GM18526 (cell line): ENCODE measurements around the gene PIK3R6.

Experiments
- POLR2A ChIP-seq: IDR thresholded peaks from 3 replicates; pipeline ENCODE4 v1.6.1; 2011; ENCODE audit not compliant: insufficient read length; ENCODE audit errors: extremely low read depth

The PIK3R6 gene

GRCh38 chr17:8851600-8851999 is 15.9 kb downstream of the PIK3R6 start:
- no peak for TF ChIP-seq POLR2A

DNA sequence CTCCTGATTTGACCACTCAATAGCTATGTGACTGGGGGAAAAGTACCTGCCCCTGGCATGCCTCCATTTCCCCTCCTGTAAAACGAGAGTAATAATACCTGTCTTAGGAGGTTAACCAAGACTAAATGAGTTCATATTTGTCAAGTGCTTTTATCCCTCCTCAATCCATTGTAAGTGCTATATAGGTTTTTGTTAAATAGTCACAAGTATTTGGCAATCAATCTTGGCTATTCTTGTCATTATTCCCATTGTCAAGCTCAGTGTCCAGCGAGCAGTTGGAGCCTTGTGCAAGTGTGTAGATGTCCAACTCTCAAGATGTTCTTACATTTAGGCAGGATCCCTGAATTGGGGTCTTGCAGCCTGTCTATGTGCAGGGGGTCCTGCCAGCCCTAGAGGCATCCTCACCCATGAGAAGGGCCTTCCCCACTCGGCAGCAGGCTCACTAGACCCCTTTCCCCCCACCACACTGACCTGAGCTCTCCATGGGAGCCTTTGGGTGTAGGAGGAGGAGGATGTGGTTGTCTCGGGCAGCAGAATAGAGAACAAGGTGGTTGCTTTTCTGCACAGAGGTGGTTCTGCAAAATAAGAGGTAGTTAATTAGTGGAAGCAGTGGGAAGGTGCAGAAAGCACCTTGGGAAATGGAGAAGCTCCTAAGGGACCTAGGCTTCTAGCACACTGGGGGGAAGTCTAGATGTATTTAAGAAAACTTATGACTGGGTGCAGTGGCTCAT is 18.0 kb downstream of the PIK3R6 start:
- TF ChIP-seq POLR2A, result no peak

- no peak for TF ChIP-seq POLR2A
Measured at GRCh38 chr17:8847891-8848290, 19.6 kb downstream of the PIK3R6 start.

DNA sequence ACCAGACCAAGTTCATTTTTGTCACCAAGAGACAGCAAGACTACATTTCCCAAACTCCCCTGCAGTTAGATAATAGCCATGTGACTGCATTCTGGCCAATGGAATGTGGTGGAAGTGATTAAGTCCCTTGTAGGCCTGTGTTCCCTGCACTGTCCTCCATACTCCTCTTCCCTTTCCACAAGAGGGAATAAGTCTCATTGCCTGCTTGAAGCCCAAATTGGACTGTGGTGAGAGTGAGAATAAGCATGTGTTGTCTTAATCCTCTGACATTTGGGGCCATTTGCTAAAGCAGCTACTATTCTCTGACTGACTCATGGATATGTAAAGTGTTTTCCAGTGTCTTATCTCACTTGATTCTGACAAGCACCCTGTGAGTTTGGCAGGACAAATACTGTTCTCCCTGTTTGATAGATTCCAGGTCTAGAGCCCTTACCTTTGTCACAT is 20.7 kb downstream of the PIK3R6 start:
- no peak for TF ChIP-seq POLR2A

GRCh38 chr17:8844229-8845218 is 22.9 kb downstream of the PIK3R6 start:
- TF ChIP-seq POLR2A, result no peak

GRCh38 chr17:8843344-8843743 is 24.1 kb downstream of the PIK3R6 start:
- TF ChIP-seq POLR2A, result no peak

GRCh38 chr17:8841844-8842243 is 25.6 kb downstream of the PIK3R6 start:
- TF ChIP-seq POLR2A, result no peak

- TF ChIP-seq POLR2A, result no peak
Measured at GRCh38 chr17:8839410-8839935, 28.0 kb downstream of the PIK3R6 start.

GRCh38 chr17:8838551-8839095 is 28.9 kb downstream of the PIK3R6 start:
- TF ChIP-seq POLR2A, result no peak

DNA sequence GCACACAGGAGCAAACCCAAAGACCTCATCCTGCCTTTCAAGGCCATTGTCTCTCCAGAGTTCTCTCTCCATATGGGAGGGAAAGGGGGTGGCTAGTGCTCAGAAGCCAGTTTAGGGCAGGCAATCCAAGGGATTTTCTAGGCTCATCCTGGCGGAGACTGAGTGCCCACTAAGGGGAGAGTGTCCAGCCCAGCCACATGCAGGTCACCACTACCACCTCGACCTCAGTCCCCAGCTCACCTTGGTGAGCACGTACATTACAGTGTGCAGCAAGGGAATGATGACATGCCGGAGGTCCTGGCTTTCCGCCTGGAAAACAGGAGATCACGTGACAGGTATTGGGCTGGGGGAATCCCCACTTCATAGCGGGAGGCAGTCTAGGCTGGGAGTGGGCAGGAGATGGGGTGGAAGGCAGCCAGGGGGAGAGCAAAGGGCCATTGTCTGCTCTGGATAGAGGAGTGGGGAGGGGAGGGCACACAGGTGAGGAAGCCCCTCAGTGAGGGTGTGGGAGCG is 29.9 kb downstream of the PIK3R6 start:
- TF ChIP-seq POLR2A, result no peak

DNA sequence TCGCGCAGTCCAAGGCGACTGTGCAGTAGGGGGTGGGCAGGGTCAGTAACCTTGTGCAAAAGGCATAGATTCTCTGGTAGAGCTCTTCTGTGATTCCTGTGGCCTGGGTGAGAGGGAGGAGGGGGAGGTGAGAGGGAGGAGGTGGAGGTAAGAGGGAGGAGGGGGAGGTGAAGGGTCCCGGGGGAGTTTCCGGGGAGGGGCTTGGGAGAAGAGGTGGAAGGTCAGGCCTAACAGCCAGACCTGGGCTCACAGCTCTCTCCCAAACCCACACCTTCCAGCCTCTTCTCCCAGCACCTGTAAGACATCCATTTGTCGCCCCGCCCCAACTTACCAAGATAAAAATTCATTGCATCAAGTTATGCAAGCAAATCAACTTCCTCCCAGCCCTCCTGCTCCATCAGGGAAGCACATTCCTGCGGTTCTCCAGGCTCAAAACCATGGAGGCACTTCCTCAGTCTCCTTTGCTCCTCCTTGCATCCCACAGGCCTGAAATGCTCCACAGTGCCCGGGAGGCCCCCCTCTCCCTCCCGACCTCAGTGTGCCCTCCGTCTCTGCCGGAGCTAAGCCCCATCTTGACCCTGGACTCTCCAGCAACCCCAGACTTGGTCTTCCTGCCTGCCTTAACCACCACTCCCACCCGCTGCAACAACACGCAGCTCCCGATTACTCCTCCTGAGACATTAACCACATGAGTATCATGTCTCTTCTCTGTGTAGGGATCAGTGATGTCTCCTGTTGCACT is 30.5 kb downstream of the PIK3R6 start:
- TF ChIP-seq POLR2A, result no peak

DNA sequence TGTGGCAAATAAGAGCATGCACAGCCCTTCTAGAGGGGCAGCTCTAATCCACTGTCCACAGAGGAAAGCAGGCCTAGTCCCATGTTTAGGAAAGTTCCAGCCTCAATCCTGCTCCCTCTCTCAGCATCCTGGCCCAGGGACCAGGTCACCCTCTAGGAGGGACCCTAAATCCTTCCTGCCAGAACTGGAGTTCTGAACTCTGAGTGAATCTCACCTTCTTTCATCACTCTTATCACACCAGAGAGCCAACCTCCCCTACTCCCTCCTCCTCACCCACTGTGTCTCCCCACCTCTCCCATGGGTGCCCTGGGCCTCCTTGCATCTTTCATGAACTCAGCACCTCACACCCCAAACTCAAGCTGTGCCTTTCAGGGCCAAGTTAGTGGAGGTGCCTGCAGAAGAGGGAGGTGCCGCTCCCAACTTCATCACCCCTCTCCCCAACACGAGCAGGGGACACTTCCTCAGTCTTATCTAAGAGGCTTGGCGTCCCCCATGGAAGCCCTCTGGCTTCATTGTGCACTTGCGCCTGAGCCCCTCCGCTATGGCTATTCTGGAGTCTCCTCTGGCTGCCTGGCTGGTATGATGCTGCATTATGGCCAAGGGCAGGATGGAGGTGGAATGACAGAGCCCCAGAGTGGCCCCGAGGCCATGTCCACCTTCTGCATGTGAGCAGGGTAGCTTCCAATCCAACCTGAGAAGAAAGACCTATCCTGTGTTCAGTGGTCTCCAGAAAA is 31.7 kb downstream of the PIK3R6 start:
- TF ChIP-seq POLR2A, result no peak

DNA sequence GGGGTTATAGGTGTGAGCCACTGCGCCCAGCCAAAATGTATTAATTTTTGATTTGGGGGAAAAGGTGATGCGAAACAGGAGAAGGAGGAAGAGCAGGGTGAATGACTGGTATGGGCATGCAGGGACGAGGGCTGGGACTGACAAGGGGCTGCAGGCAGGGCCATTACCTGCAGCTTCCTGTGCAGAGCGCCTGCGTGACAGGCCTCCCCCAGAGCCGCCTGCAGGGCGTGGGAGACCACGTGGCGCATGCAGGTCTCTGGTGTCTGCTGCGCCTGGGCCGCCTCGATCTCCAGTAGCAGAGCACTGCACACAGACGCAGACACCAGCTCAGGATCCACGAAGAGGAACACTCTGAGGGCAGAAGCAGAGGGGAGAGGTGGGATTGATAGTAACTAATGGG is 32.4 kb downstream of the PIK3R6 start:
- TF ChIP-seq POLR2A, result no peak
